BJ (cell line): ENCODE results near the gene PHRF1. TPM values are rescaled to one million over a fixed set of nuclear protein-coding genes. Genes with fewer than 3 reads are reported as not detected.

Experiments used
- CTCF ChIA-PET: fragments of 350-600 bp; formaldehyde crosslinking; extraction: SDS; loops from one replicate; lab custom pipeline; 2021; ENCODE audit warnings: antibody characterized with exemption, inconsistent platforms; lab: Yijun Ruan, JAX
- POLR2A ChIA-PET: fragments of 300-600 bp; sonication (Branson Sonifier 250); formaldehyde crosslinking; extraction: SDS; loops from one replicate; lab custom pipeline; 2021; ENCODE audit warnings: antibody characterized with exemption; lab: Charles Lee
- DNase-seq: peaks from one replicate; pipeline ENCODE4 v3.0.0-alpha.2; 2011; ENCODE audit warnings: low read depth
- H3K27me3 ChIP-seq: 2 replicates; pipeline ENCODE4 v1.6.0; 2011; ENCODE audit warnings: low read length; ENCODE audit not compliant: control insufficient read depth, insufficient read depth
- H3K36me3 ChIP-seq: 2 replicates; pipeline ENCODE4 v1.5.1; 2011; ENCODE audit warnings: low read length; ENCODE audit not compliant: control insufficient read depth, insufficient read depth
- H3K4me3 ChIP-seq: 2 replicates; pipeline ENCODE4 v1.5.1; 2011; ENCODE audit warnings: low read depth, mild to moderate bottlenecking, control low read depth, low read length
- polyA plus RNA-seq: library from polyadenylated mRNA; depleted of rRNA; stranded (reverse); fragments of >200 nt; gene quantifications from 2 replicates; pipeline ENCODE4 v1.2.3, GENCODE V29; 2011
- TF ChIP-seq, protein P1 (sequence below): IDR thresholded peaks from 2 replicates; pipeline ENCODE4 v1.5.1; 2011; ENCODE audit warnings: low read depth, mild to moderate bottlenecking, control low read depth, inconsistent platforms, low read length, moderate library complexity; ENCODE audit not compliant: insufficient read depth

The PHRF1 gene
- polyA plus RNA-seq, 1 experiment = 10.7 TPM

DNA sequence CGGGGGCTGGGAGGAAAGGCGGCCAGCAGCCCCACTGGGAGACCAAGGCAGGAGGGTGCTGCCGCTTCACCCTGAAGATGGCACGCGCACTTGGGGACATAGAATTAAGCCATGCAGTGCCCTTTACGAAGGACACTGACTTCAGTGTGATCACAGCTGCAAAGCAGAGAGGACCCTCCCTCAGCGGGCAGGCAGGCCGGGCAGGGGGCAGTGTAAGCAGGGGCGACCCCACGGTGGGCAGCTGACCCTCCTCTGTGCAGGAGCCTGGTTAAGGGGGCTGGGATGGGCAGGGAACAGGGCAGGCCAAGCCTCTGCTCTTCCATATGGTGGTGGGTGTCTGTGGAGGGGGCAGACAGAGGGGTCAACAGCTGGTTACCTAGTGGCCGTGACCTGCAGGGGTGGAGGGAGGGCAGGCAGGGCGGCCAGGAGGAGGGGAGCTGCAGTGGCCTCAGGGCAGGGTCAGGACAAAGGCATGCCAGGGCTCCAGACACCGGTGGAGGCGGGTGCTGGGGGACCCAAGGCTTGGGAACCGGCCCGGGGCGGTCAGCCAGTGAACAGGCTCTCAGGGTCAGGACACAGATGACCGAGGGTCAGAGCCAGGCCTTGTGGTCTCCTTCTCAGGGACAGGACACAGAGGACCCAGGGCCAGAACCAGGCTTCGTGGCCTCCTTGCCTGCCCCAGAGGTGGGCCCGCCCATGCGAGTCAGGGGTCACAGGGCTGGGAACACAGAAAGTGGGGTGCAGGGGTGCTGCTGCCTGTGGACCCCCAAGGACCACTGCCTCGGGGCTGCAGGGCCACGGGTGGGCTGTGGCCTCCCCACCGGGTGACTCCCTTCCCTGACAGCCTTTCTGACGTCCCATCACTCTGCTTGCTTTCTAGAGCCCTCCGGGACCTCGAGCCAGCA lies 22.9 kb upstream of the PHRF1 start:
- ChIA-PET POLR2A (no interaction called here), CTCF (interaction anchor here (1.3 to 2.5 kb wide), 3 partner anchors 8 to 170 kb away, joined by 7 to 21 read pairs (median 18); no protein-coding TSS in a partner anchor)
- Histone ChIP-seq H3K27me3 (peaks cover 15% of the 10 kb centered on the region), H3K36me3 (0 out of 2 replicates have a peak, but pooled peaks cover 1% of the 10 kb centered on the region), H3K4me3 (no peak overlapping the region)
- TF ChIP-seq, protein P1, sequence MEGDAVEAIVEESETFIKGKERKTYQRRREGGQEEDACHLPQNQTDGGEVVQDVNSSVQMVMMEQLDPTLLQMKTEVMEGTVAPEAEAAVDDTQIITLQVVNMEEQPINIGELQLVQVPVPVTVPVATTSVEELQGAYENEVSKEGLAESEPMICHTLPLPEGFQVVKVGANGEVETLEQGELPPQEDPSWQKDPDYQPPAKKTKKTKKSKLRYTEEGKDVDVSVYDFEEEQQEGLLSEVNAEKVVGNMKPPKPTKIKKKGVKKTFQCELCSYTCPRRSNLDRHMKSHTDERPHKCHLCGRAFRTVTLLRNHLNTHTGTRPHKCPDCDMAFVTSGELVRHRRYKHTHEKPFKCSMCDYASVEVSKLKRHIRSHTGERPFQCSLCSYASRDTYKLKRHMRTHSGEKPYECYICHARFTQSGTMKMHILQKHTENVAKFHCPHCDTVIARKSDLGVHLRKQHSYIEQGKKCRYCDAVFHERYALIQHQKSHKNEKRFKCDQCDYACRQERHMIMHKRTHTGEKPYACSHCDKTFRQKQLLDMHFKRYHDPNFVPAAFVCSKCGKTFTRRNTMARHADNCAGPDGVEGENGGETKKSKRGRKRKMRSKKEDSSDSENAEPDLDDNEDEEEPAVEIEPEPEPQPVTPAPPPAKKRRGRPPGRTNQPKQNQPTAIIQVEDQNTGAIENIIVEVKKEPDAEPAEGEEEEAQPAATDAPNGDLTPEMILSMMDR = no peak
- DNase-seq = no peak

DNA sequence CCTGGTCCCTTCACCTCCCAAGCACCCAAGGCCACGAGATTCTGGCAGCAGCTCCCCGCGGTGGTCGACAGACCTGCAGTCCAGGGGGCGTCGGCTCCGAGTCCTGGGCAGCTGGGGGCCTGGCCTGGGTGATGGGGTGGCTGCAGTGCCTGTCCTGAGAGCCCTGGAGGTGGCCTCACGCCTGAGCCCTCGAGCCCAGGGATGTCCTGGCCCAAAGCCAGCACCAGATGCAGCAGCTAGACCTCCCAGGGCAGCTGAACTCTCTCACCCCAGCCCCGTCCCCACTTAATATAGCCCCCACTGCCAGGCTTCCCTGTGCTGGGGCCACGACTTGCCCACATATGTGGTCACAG lies 22.3 kb upstream of the PHRF1 start:
- DNase-seq = no peak
- Histone ChIP-seq H3K4me3 (no peak overlapping the region), H3K27me3 (peaks cover 15% of the 10 kb centered on the region), H3K36me3 (0 out of 2 replicates have a peak, but pooled peaks cover 1% of the 10 kb centered on the region)
- TF ChIP-seq, protein P1 = no peak
- ChIA-PET CTCF (interaction anchor here (0.6 to 2.5 kb wide), 9 partner anchors 9 to 208 kb away, joined by 3 to 21 read pairs (median 7); no protein-coding TSS in a partner anchor), POLR2A (no interaction called here)

- peak overlapping the region; percentile 3; the same call in 1 of the 2 replicates for H3K4me3 ChIP-seq
- TF ChIP-seq, protein P1 = peak; percentile 57
- 0 out of 2 replicates have a peak, but pooled peaks cover 1% of the 10 kb centered on the region for H3K36me3 ChIP-seq
- ChIA-PET POLR2A (no interaction called here), CTCF (interaction anchor here (0.6 to 2.5 kb wide), 17 partner anchors 9 to 255 kb away, joined by 3 to 21 read pairs (median 4); partner anchors contain the start of genes LRRC56 and TALDO1)
- no peak for DNase-seq
- H3K27me3 ChIP-seq = peaks cover 15% of the 10 kb centered on the region
These were observed 21.6 kb upstream of the PHRF1 start for GRCh38 chr11:554428-555226.

GRCh38 chr11:555227-555779 lies 21.0 kb upstream of the PHRF1 start:
- POLR2A ChIA-PET = no interaction called here
- H3K36me3 ChIP-seq = 0 out of 2 replicates have a peak, but pooled peaks cover 1% of the 10 kb centered on the region
- CTCF ChIA-PET = interaction anchor here (0.6 to 2.5 kb wide), 13 partner anchors 9 to 255 kb away, joined by 3 to 21 read pairs (median 4); partner anchors contain the start of genes LRRC56 and TALDO1
- H3K4me3 ChIP-seq = no peak overlapping the region
- peaks cover 15% of the 10 kb centered on the region for H3K27me3 ChIP-seq
- DNase-seq = no peak
- TF ChIP-seq, protein P1 = 0 out of 2 replicates have a peak, but pooled peaks have one; percentile 10
